Posterior cingulate gyrus (tissue), 11 donors: ENCODE results near the gene THRB.
A peak's percentile ranks its signal among the peaks of the same experiment; 100 is the strongest.

Source experiments
- DNase-seq, 10 donors: peaks; one replicate each; pipeline versions ENCODE4 v3.0.0 to v3.0.0-alpha.2; 2020 to 2021; ENCODE audit warnings: mixed read lengths in 3 of 10
- intact Hi-C: fragments of 100-400 bp; cut with DNase I; formaldehyde crosslinking; loops from one replicate; pipeline ENCODE4 v1.15.1; 2023

The THRB gene

GRCh38 chr3:24361623-24362022, 133.0 kb downstream of the THRB start:
- intact Hi-C loops, result loop anchor here (10.0 kb wide), 1 partner anchor 133 kb away; the partner anchor contains the start of gene THRB
- no peak for DNase-seq

GRCh38 chr3:24360957-24361356, 133.7 kb downstream of the THRB start:
- intact Hi-C loops, result loop anchor here (10.0 kb wide), 1 partner anchor 134 kb away; the partner anchor contains the start of gene THRB
- peak in 2 of 10 donors; percentile 18 to 71 for DNase-seq

- intact Hi-C loops, result loop anchor here (10.0 kb wide), 1 partner anchor 135 kb away; the partner anchor contains the start of gene THRB
- DNase-seq, result peak in 2 of 10 donors; percentile 22 to 82
Observed at GRCh38 chr3:24359645-24360462, 134.8 kb downstream of the THRB start.

- no peak for DNase-seq
- intact Hi-C loops, result no loop called here
Observed at GRCh38 chr3:24359102-24359501, 135.5 kb downstream of the THRB start.

- intact Hi-C loops, result no loop called here
- DNase-seq, result no peak
Observed at GRCh38 chr3:24357635-24358034, 137.0 kb downstream of the THRB start.

GRCh38 chr3:24355806-24356205, 138.8 kb downstream of the THRB start:
- intact Hi-C loops, result no loop called here
- no peak for DNase-seq

GRCh38 chr3:24354230-24354629, 140.4 kb downstream of the THRB start:
- intact Hi-C loops, result no loop called here

GRCh38 chr3:24352893-24353553, 141.6 kb downstream of the THRB start:
- no peak for DNase-seq
- intact Hi-C loops, result no loop called here

More at GRCh38 chr3:24354230-24354629, 140.4 kb downstream of the THRB start:
- no peak for DNase-seq

GRCh38 chr3:24351779-24352469, 142.7 kb downstream of the THRB start:
- no peak for DNase-seq
- intact Hi-C loops, result no loop called here

- DNase-seq, result no peak
- intact Hi-C loops, result no loop called here
Observed at GRCh38 chr3:24349367-24350019, 145.2 kb downstream of the THRB start.

- DNase-seq, result no peak
- intact Hi-C loops, result no loop called here
Observed at GRCh38 chr3:24348348-24348747, 146.3 kb downstream of the THRB start.

GRCh38 chr3:24344784-24345439, 149.7 kb downstream of the THRB start:
- no peak for DNase-seq
- intact Hi-C loops, result no loop called here

GRCh38 chr3:24343084-24343783, 151.4 kb downstream of the THRB start:
- no peak for DNase-seq

GRCh38 chr3:24342275-24342674, 152.4 kb downstream of the THRB start:
- intact Hi-C loops, result no loop called here
- DNase-seq, result no peak

More at GRCh38 chr3:24343084-24343783, 151.4 kb downstream of the THRB start:
- intact Hi-C loops, result no loop called here

GRCh38 chr3:24341668-24342067, 153.0 kb downstream of the THRB start:
- intact Hi-C loops, result no loop called here
- no peak for DNase-seq

- intact Hi-C loops, result no loop called here
- no peak for DNase-seq
Observed at GRCh38 chr3:24340966-24341365, 153.7 kb downstream of the THRB start.

- no peak for DNase-seq
- intact Hi-C loops, result no loop called here
Observed at GRCh38 chr3:24340161-24340560, 154.5 kb downstream of the THRB start.

- intact Hi-C loops, result no loop called here
- DNase-seq, result no peak
Observed at GRCh38 chr3:24339266-24339825, 155.3 kb downstream of the THRB start.
